ENCODE results near the gene MCAT.
A peak's percentile ranks its signal among the peaks of the same experiment; 100 is the strongest.
"Not testable (repeated sequence)": the region's sequence is repeated elsewhere in the genome, so short reads cannot be mapped to it uniquely, and the experiment has no call there.

MCAT gene

GRCh38 chr22:43152357-43153071 lies 9.3 kb upstream of the MCAT start:
- DNase-seq = peak in 2 of 3 experiments; percentile 50 to 55

- peak in 2 of 3 experiments; percentile 48 to 53 for DNase-seq
Observed at GRCh38 chr22:43152003-43152356, 8.8 kb upstream of the MCAT start.

GRCh38 chr22:43151251-43152002 lies 8.2 kb upstream of the MCAT start, which contains the start of gene TSPO:
Gene TSPO, plus strand, starts transcription at chr22:43151559. Its CDS starts 7,680 bp downstream, at chr22:43159239.
- DNase-seq = peak in 2 of 3 experiments; percentile 48 to 53

GRCh38 chr22:43150731-43151206 lies 7.6 kb upstream of the MCAT start:
- no peak for DNase-seq

GRCh38 chr22:43148581-43148980 lies 5.4 kb upstream of the MCAT start:
- no peak for DNase-seq

GRCh38 chr22:43147821-43148220 lies 4.6 kb upstream of the MCAT start:
- no peak for DNase-seq

- DNase-seq = not testable (repeated sequence)
Observed at GRCh38 chr22:43146332-43146731, 3.1 kb upstream of the MCAT start.

- not testable (repeated sequence) for DNase-seq
Observed at GRCh38 chr22:43145371-43145770, 2.2 kb upstream of the MCAT start.

- DNase-seq = no peak
Observed at GRCh38 chr22:43144949-43145348, 1.8 kb upstream of the MCAT start.

- DNase-seq = no peak
Observed at GRCh38 chr22:43136801-43137200, 6.4 kb downstream of the MCAT start.

- DNase-seq = peak in 1 of 3 experiments; percentile 9
Observed at GRCh38 chr22:43136255-43136654, 6.9 kb downstream of the MCAT start.

GRCh38 chr22:43135565-43135964 lies 7.6 kb downstream of the MCAT start:
- DNase-seq = no peak

GRCh38 chr22:43134553-43134952 lies 8.6 kb downstream of the MCAT start:
- no peak for DNase-seq

- no peak for DNase-seq
Observed at GRCh38 chr22:43133401-43133800, 9.8 kb downstream of the MCAT start.

- no peak for DNase-seq
Observed at GRCh38 chr22:43131773-43132501, 11.3 kb downstream of the MCAT start.

- DNase-seq = peak; percentile 43 to 84 (median 57)
Observed at GRCh38 chr22:43129426-43130425, 13.5 kb downstream of the MCAT start.

GRCh38 chr22:43128928-43129424 lies 14.2 kb downstream of the MCAT start:
- peak; percentile 73 to 87 (median 78) for DNase-seq

- DNase-seq = peak in 1 of 3 experiments; percentile 20
Observed at GRCh38 chr22:43128116-43128515, 15.1 kb downstream of the MCAT start.

GRCh38 chr22:43127166-43127908 lies 15.9 kb downstream of the MCAT start:
- DNase-seq = peak in 1 of 3 experiments; percentile 13

GRCh38 chr22:43126501-43127165 lies 16.6 kb downstream of the MCAT start:
- DNase-seq = no peak

All from NCI-H1417 (cell line).